Kidney epithelial cell (primary cell): Measurements from ENCODE around the gene SPAG16. TPM values are rescaled to one million over a fixed set of nuclear protein-coding genes. Genes with fewer than 3 reads are reported as not detected.

Source experiments
- DNase-seq: peaks from one replicate; pipeline ENCODE4 v3.0.0-alpha.2; 2010; ENCODE audit warnings: low read depth
- H3K27me3 ChIP-seq: 2 replicates; pipeline ENCODE4 v1.6.0; 2011; ENCODE audit warnings: low read length; ENCODE audit not compliant: control insufficient read depth, insufficient read depth
- H3K36me3 ChIP-seq: 2 replicates; pipeline ENCODE4 v1.5.1; 2011; ENCODE audit warnings: low read length; ENCODE audit not compliant: control insufficient read depth, insufficient read depth
- H3K4me3 ChIP-seq: 2 replicates; pipeline ENCODE4 v1.5.1; 2011; ENCODE audit warnings: low read depth, mild to moderate bottlenecking, control low read depth, low read length
- total RNA-seq: library from RNA; depleted of rRNA; stranded (reverse); fragments of >200 nt; gene quantifications from 2 replicates; pipeline ENCODE4 v1.2.3, GENCODE V29; 2015
- TF ChIP-seq, protein P1 (sequence below): IDR thresholded peaks from 2 replicates; pipeline ENCODE4 v1.5.1; 2011; ENCODE audit warnings: mild to moderate bottlenecking, moderate library complexity, low read length, control low read depth, inconsistent platforms; ENCODE audit not compliant: insufficient read depth, poor library complexity, severe bottlenecking

SPAG16 gene
- total RNA-seq, 1 donor from 2014 or later, result 16.1 TPM

DNA sequence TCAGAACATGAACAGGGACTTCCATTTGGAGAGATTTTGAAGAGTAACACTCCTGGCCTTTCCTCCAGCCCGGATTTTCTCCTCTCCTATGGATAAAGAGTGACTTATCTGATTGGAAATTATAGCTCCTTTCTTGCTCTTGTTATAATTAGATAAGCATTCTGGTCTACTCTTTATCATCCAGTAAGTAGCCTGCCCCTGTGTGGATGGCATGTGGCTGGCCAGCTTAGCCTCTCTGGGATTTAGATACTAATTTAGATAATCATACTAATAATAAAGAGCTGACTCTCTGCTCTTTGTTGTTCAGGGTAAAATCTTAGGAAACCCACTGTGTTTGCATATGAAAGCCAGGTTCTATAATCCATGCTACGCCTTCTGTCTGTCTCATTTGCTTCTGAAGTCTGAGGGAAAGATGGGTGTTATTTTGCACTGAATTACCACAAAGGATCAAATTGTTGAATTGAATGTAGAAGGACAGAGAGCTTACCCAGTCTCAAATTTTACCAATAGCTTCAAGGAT is 438.8 kb downstream of the SPAG16 start:
- H3K36me3 ChIP-seq, result no peaks in the 10 kb centered on the region

GRCh38 chr2:213723707-213724106 is 439.4 kb downstream of the SPAG16 start:
- Histone ChIP-seq H3K27me3 (no peaks in the 10 kb centered on the region), H3K36me3 (no peaks in the 10 kb centered on the region), H3K4me3 (no peak overlapping the region)
- TF ChIP-seq, protein P1, sequence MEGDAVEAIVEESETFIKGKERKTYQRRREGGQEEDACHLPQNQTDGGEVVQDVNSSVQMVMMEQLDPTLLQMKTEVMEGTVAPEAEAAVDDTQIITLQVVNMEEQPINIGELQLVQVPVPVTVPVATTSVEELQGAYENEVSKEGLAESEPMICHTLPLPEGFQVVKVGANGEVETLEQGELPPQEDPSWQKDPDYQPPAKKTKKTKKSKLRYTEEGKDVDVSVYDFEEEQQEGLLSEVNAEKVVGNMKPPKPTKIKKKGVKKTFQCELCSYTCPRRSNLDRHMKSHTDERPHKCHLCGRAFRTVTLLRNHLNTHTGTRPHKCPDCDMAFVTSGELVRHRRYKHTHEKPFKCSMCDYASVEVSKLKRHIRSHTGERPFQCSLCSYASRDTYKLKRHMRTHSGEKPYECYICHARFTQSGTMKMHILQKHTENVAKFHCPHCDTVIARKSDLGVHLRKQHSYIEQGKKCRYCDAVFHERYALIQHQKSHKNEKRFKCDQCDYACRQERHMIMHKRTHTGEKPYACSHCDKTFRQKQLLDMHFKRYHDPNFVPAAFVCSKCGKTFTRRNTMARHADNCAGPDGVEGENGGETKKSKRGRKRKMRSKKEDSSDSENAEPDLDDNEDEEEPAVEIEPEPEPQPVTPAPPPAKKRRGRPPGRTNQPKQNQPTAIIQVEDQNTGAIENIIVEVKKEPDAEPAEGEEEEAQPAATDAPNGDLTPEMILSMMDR, result no peak
- DNase-seq, result no peak

More for the DNA sequence above, 438.8 kb downstream of the SPAG16 start:
- TF ChIP-seq, protein P1, result no peak
- no peak for DNase-seq
- H3K4me3 ChIP-seq, result no peak overlapping the region
- H3K27me3 ChIP-seq, result no peaks in the 10 kb centered on the region

GRCh38 chr2:213726101-213726500 is 441.8 kb downstream of the SPAG16 start:
- TF ChIP-seq, protein P1, result no peak
- Histone ChIP-seq H3K27me3 (no peaks in the 10 kb centered on the region), H3K36me3 (no peaks in the 10 kb centered on the region), H3K4me3 (no peak overlapping the region)
- no peak for DNase-seq

DNA sequence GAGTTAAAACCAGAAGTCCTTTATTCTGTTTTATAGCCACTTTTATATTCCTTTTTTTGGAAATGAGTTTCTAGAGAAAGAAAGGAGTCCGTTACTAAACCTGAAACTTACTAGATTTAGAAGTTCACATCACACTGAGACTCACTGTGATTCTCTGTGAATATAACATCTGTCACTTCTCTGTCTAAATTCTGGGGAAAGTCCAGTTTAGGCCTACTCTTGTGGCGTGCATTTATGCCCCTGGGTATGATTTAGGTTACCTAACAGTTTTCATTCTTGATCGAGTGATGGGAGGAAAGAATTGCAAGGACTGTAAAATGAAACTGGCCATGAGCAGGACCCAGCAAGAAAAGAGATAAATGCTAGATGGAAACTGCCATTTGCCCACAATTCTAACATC is 449.6 kb downstream of the SPAG16 start:
- Histone ChIP-seq H3K36me3 (no peaks in the 10 kb centered on the region), H3K27me3 (no peaks in the 10 kb centered on the region), H3K4me3 (no peak overlapping the region)
- TF ChIP-seq, protein P1, result no peak
- no peak for DNase-seq

DNA sequence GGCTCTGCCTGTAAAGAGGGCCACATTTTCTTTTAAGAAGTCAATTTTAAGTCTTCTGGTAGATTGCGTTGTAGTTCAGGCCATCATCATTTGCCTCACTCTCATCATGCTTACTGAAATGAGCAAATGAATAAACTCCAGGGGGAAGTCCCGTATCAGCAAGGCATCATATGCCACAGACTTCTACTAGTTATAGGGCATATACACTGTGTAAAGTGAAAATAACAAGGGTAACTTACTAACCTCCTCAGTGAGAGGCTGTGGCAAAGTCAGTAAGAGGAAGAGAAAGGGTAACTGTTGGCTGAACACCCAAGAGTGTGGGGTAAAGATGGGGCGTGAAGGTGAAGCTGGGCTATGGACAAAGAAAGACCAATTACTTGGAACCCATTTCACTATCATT is 456.2 kb downstream of the SPAG16 start:
- Histone ChIP-seq H3K36me3 (no peaks in the 10 kb centered on the region), H3K4me3 (no peak overlapping the region), H3K27me3 (no peaks in the 10 kb centered on the region)
- TF ChIP-seq, protein P1, result no peak
- no peak for DNase-seq

GRCh38 chr2:213751446-213751845 is 467.2 kb downstream of the SPAG16 start:
- Histone ChIP-seq H3K4me3 (no peak overlapping the region), H3K36me3 (no peaks in the 10 kb centered on the region), H3K27me3 (no peaks in the 10 kb centered on the region)
- TF ChIP-seq, protein P1, result no peak
- no peak for DNase-seq
